Kidney (tissue), 14 donors: Measurements from ENCODE around the gene ZNF423. TPM values are rescaled to one million over a fixed set of nuclear protein-coding genes. Genes with fewer than 3 reads are reported as not detected.
A peak's percentile ranks its signal among the peaks of the same experiment; 100 is the strongest.

Source experiments
- DNase-seq, 5 donors: peaks; one replicate each; pipeline ENCODE4 v3.0.0-alpha.2; 2013 to 2020
- FAIRE-seq: peaks from 2 replicates; lab custom pipeline; 2012; peaks lifted over from hg19 to GRCh38; lab: Jason Lieb, UNC
- H3K27ac ChIP-seq, 2 donors: one replicate each; pipeline ENCODE4 v1.7.0; 2013; ENCODE audit warnings: low read depth in 2 of 2, low read length in 2 of 2, inconsistent platforms in 1 of 2
- H3K27me3 ChIP-seq: one replicate; pipeline ENCODE4 v1.7.1; 2013; ENCODE audit warnings: low read length, inconsistent platforms; ENCODE audit not compliant: control insufficient read depth, insufficient read depth
- H3K36me3 ChIP-seq, 3 donors: one replicate each; pipeline versions ENCODE4 v1.7.0 to v1.7.1; 2013; ENCODE audit warnings: low read length in 3 of 3, control low read depth in 1 of 3, inconsistent platforms in 1 of 3; ENCODE audit not compliant: insufficient read depth in 3 of 3, control insufficient read depth in 2 of 3
- H3K4me1 ChIP-seq, 3 donors: one replicate each; pipeline versions ENCODE4 v1.7.0 to v1.7.1; 2013; ENCODE audit warnings: low read length in 3 of 3, inconsistent platforms in 1 of 3, low read depth in 1 of 3; ENCODE audit not compliant: control insufficient read depth in 2 of 3, insufficient read depth in 2 of 3
- H3K4me3 ChIP-seq, 3 donors: one replicate each; pipeline versions ENCODE4 v1.7.0 to v1.8.1; 2013; ENCODE audit warnings: low read length in 3 of 3, control low read depth in 1 of 3, inconsistent platforms in 1 of 3
- H3K9ac ChIP-seq, 3 donors: one replicate each; pipeline versions ENCODE4 v1.7.0 to v1.7.1; 2013; ENCODE audit warnings: low read length in 3 of 3, control low read depth in 1 of 3, inconsistent platforms in 1 of 3
- H3K9me3 ChIP-seq, 3 donors: one replicate each; pipeline versions ENCODE4 v1.7.0 to v1.7.1; 2013; ENCODE audit warnings: low read length in 3 of 3, control low read depth in 1 of 3, inconsistent platforms in 1 of 3; ENCODE audit not compliant: control insufficient read depth in 2 of 3, insufficient read depth in 1 of 3
- intact Hi-C: fragments of 100-400 bp; cut with DNase I; formaldehyde crosslinking; loops from one replicate; pipeline ENCODE4 v1.11.1; 2022
- polyA plus RNA-seq: library from polyadenylated mRNA; stranded (reverse); fragments of 350-450 nt; fragmentation: Illumina TruSeq; extraction: RNeasy Lipid Tissue Mini Kit (QIAGEN cat#74804); gene quantifications from one replicate; pipeline ENCODE4 v1.2.3, GENCODE V29; 2014; ENCODE audit warnings: low read depth, low replicate concordance; ENCODE audit not compliant: insufficient read depth
- total RNA-seq: library from RNA; stranded (reverse); fragmentation: NEBNext Ultra II Directional; extraction: Animal tissue kit (Norgen Biotek cat#: 25700); gene quantifications from one replicate; pipeline ENCODE4 v1.2.1, GENCODE V29; 2021
- TF ChIP-seq, protein P1 (sequence below): IDR thresholded peaks from 3 replicates; pipeline ENCODE4 v1.5.1; 2012; ENCODE audit warnings: mild to moderate bottlenecking, moderate library complexity, borderline replicate concordance; ENCODE audit not compliant: insufficient read depth; ENCODE audit errors: extremely low read depth
- donor health status: control.
- donor health status: control.
- donor health status: control.
- donor health status: control.
- donor health status: control.
- donor health status: DM: yes; HTN: yes; CAD: no.
- donor health status: Normal renal cell carcinoma (clear cell type).

Gene ZNF423
- total and polyA plus RNA-seq, 2 donors from 2014 or later = 2.0 to 8.4 TPM

DNA sequence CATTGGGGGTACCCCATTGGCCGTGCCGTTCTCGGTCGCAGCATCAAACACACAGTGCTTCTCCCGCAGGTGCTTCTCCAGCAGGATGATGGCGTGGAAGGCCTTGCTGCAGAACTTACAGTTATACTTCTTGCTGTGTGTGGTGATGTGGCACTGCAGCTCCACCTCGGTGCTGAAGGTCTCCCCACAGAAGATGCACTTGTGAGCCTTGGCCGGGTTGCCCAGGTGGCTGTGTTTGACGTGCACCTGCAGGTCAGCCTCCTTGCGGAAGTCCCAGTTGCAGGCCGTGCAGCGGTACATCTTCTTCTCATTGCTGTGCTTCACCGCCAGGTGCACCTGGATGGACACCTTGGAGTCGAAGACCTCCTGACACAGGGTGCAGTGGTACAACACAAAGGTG is 219.3 kb downstream of the ZNF423 start:
- H3K4me3 ChIP-seq = no peak overlapping the region
- H3K4me1 ChIP-seq = peaks cover 0 to 7% (median 5%) of the 10 kb centered on the region in 3 donors
- intact Hi-C loops = no loop called here
- H3K27ac ChIP-seq = no peak overlapping the region
- TF ChIP-seq, protein P1, sequence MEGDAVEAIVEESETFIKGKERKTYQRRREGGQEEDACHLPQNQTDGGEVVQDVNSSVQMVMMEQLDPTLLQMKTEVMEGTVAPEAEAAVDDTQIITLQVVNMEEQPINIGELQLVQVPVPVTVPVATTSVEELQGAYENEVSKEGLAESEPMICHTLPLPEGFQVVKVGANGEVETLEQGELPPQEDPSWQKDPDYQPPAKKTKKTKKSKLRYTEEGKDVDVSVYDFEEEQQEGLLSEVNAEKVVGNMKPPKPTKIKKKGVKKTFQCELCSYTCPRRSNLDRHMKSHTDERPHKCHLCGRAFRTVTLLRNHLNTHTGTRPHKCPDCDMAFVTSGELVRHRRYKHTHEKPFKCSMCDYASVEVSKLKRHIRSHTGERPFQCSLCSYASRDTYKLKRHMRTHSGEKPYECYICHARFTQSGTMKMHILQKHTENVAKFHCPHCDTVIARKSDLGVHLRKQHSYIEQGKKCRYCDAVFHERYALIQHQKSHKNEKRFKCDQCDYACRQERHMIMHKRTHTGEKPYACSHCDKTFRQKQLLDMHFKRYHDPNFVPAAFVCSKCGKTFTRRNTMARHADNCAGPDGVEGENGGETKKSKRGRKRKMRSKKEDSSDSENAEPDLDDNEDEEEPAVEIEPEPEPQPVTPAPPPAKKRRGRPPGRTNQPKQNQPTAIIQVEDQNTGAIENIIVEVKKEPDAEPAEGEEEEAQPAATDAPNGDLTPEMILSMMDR = no peak
- H3K9ac ChIP-seq = no peak overlapping the region
- H3K36me3 ChIP-seq = peaks cover 0 to 11% (median 2%) of the 10 kb centered on the region in 3 donors
- peak in 1 of 5 donors; percentile 31 for DNase-seq
- FAIRE-seq = no peak
- H3K9me3 ChIP-seq = no peaks in the 10 kb centered on the region
- no peaks in the 10 kb centered on the region for H3K27me3 ChIP-seq

DNA sequence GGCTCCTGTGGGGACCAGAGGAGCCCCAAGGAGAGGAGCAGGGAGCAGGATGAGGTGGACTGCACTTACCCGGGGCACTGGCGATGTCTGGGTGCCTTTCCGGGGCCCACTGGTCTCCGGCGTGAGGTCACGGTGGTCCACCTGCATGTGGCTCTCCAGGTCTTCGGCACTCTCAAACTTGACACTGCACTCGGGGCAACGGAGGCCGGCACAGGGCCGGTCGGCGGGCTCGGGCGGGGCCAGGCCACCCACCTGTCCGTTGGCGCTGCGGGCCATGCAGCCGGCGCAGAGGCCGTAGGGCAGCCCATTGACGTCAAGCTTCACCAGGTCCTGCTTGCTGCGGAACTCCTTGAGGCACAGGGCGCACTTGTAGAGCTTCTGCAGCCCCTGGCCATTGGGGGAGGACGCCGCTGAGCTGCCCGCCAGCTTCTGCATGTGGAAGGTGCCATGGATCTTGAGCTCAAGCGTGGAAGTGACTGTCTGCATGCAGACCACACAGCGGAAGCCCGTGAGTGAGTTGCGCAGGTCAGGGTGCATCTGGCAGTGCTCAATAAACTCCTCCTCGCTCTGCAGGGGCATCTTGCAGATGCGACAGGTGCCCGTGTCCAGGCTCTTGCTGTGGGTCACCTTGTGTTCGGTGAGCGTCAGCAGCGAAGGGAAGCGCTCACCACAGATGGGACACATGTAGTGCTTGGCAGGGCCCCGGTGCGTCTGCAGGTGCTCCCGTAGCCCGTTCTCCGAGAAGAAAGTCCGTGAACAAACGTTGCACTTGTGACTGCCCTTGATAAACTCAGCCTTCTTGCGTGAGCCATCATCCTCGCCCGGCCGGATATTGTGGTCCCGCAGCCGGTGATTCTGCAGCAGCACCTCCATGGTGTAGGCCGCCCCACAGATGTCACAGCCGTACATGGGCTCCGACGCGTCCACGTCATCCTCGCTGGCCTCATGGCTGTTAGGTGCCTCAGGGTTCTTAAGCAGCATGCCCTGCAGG is 220.0 kb downstream of the ZNF423 start:
- intact Hi-C loops = no loop called here
- H3K9me3 ChIP-seq = no peaks in the 10 kb centered on the region

DNA sequence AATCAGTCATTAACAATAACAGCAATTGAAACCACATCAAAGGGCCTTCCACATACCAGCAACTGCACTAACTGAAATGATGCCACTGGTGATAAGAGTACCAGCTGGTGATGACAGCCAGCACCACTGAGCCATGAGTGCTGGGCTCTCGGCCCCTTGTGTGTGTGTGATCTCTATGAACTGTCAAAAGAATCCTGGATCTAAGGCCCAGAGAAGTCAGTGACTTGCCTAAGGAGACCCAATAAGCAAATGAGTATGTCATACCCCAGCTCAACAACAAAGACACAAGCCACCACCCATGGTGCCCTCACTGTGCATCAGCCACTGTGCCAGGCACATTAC is 220.9 kb downstream of the ZNF423 start:
- FAIRE-seq (no peak), DNase-seq (peak in 1 of 5 donors; percentile 30)
- Histone ChIP-seq H3K9me3 (no peaks in the 10 kb centered on the region), H3K4me1 (peaks cover 0 to 5% (median 2%) of the 10 kb centered on the region in 3 donors), H3K4me3 (no peak overlapping the region), H3K27ac (no peak overlapping the region), H3K9ac (no peak overlapping the region), H3K36me3 (peaks cover 0 to 11% (median 2%) of the 10 kb centered on the region in 3 donors), H3K27me3 (no peaks in the 10 kb centered on the region)
- TF ChIP-seq, protein P1 = no peak
- intact Hi-C loops = no loop called here

More for the DNA sequence above, 220.0 kb downstream of the ZNF423 start:
- Histone ChIP-seq H3K9ac (no peak overlapping the region), H3K36me3 (peaks cover 0 to 11% (median 2%) of the 10 kb centered on the region in 3 donors), H3K4me1 (peaks cover 0 to 8% (median 5%) of the 10 kb centered on the region in 3 donors), H3K27me3 (no peaks in the 10 kb centered on the region), H3K27ac (no peak overlapping the region), H3K4me3 (no peak overlapping the region)
- peak in 1 of 5 donors; percentile 30 for DNase-seq
- no peak for FAIRE-seq
- TF ChIP-seq, protein P1 = no peak
